Astrocyte (in vitro differentiated cells and primary cell): Measurements from ENCODE around the gene ANKRD63. TPM values are rescaled to one million over a fixed set of nuclear protein-coding genes. Genes with fewer than 3 reads are reported as not detected.

Experiments used
- DNase-seq: peaks from one replicate; pipeline ENCODE4 v3.0.0-alpha.2; 2010; ENCODE audit warnings: low read depth
- FAIRE-seq: peaks from 2 replicates; lab custom pipeline; 2011; peaks lifted over from hg19 to GRCh38; lab: Jason Lieb, UNC
- H2AFZ ChIP-seq: 2 replicates; pipeline ENCODE4 v1.6.0; 2012; ENCODE audit warnings: low read depth, low read length, inconsistent platforms
- H3K27ac ChIP-seq: 2 replicates; pipeline ENCODE4 v1.5.1; 2011; ENCODE audit warnings: low read depth, low read length, inconsistent platforms
- H3K27me3 ChIP-seq: 2 replicates; pipeline ENCODE4 v1.6.0; 2011; ENCODE audit warnings: low read length, inconsistent platforms; ENCODE audit not compliant: insufficient read depth
- H3K36me3 ChIP-seq: 2 replicates; pipeline ENCODE4 v1.5.1; 2011; ENCODE audit warnings: low read length, inconsistent platforms; ENCODE audit not compliant: insufficient read depth
- H3K4me1 ChIP-seq: 2 replicates; pipeline ENCODE4 v1.5.1; 2011; ENCODE audit warnings: low read length, inconsistent platforms; ENCODE audit not compliant: insufficient read depth
- H3K4me2 ChIP-seq: 2 replicates; pipeline ENCODE4 v1.6.0; 2012; ENCODE audit warnings: low read length, inconsistent platforms
- H3K4me3 ChIP-seq: 2 replicates; pipeline ENCODE4 v1.5.1; 2011; ENCODE audit warnings: low read depth, mild to moderate bottlenecking, low read length, inconsistent platforms; ENCODE audit not compliant: insufficient read depth
- H3K79me2 ChIP-seq: 2 replicates; pipeline ENCODE4 v1.6.0; 2012; ENCODE audit warnings: mild to moderate bottlenecking, low read length, inconsistent platforms; ENCODE audit not compliant: insufficient read depth
- H3K9ac ChIP-seq: 2 replicates; pipeline ENCODE4 v1.6.0; 2012; ENCODE audit warnings: mild to moderate bottlenecking, low read length, inconsistent platforms
- H3K9me3 ChIP-seq: 2 replicates; pipeline ENCODE4 v1.5.1; 2012; ENCODE audit warnings: low read depth, mild to moderate bottlenecking, low read length, inconsistent platforms; ENCODE audit not compliant: insufficient read depth
- H4K20me1 ChIP-seq: 2 replicates; pipeline ENCODE4 v1.6.0; 2012; ENCODE audit warnings: low read length, inconsistent platforms; ENCODE audit not compliant: insufficient read depth
- H3K27ac Mint-ChIP-seq: one replicate; pipeline ENCODE4 v1.8.0; 2021; ENCODE audit warnings: mild to moderate bottlenecking, mixed read lengths; ENCODE audit not compliant: unreplicated experiment
- H3K27me3 Mint-ChIP-seq: one replicate; pipeline ENCODE4 v1.8.0; 2021; ENCODE audit warnings: low read depth, mixed read lengths; ENCODE audit not compliant: unreplicated experiment
- H3K36me3 Mint-ChIP-seq: one replicate; pipeline ENCODE4 v1.8.0; 2021; ENCODE audit warnings: low read depth, mixed read lengths; ENCODE audit not compliant: unreplicated experiment
- H3K4me1 Mint-ChIP-seq: one replicate; pipeline ENCODE4 v1.8.0; 2021; ENCODE audit warnings: low read depth, mixed read lengths; ENCODE audit not compliant: unreplicated experiment
- H3K4me3 Mint-ChIP-seq: one replicate; pipeline ENCODE4 v1.8.0; 2021; ENCODE audit warnings: mild to moderate bottlenecking, moderate library complexity, mixed read lengths; ENCODE audit not compliant: unreplicated experiment
- H3K9me3 Mint-ChIP-seq: one replicate; pipeline ENCODE4 v1.8.0; 2021; ENCODE audit warnings: mild to moderate bottlenecking, mixed read lengths; ENCODE audit not compliant: unreplicated experiment
- EZH2 ChIP-seq: IDR thresholded peaks from 2 replicates; pipeline ENCODE4 v1.6.1; 2012; ENCODE audit warnings: mild to moderate bottlenecking, low read length, inconsistent platforms; ENCODE audit not compliant: insufficient read depth
- total RNA-seq: library from RNA; stranded (reverse); gene quantifications from 2 replicates; pipeline ENCODE4 v1.2.1, GENCODE V29; 2021
- TF ChIP-seq, protein P1 (sequence below): IDR thresholded peaks from 2 replicates; pipeline ENCODE4 v1.5.1; 2011; ENCODE audit warnings: low read depth, mild to moderate bottlenecking, inconsistent platforms, low read length, moderate library complexity; ENCODE audit not compliant: insufficient read depth

The ANKRD63 gene
- total RNA-seq, 1 donor from 2014 or later: not detected

DNA sequence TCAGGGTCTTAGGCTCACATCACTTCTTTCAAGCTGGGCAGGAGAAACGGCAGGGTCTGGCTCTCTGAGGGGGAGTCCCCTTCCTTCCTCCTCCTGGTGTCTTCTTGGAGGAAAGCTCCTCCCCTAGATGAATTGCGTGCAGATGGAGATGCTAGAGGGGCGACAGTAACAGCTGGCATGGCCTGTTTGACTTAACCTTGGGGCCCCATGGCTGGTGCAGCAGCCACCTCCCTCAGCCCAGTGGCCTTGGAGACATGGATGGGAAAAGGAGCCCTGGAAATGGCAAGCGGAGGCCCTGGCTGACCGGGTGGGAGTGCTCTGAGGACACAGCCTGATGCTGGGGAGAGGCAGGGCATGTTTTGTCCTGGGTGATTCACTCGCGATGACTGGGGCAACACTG is 23.8 kb downstream of the ANKRD63 start:
- peaks cover 33% of the 10 kb centered on the region for H3K4me1 Mint-ChIP-seq
- H3K27ac Mint-ChIP-seq: no peak overlapping the region
- H3K4me3 Mint-ChIP-seq: no peak overlapping the region

GRCh38 chr15:40258544-40258943 is 24.3 kb downstream of the ANKRD63 start:
- FAIRE-seq (no peak), DNase-seq (no peak)
- peaks cover 11% of the 10 kb centered on the region for H3K27me3 ChIP-seq
- no peaks in the 10 kb centered on the region for H4K20me1 ChIP-seq
- H3K36me3 ChIP-seq: no peaks in the 10 kb centered on the region
- Mint-ChIP-seq H3K27me3 (peaks cover 19% of the 10 kb centered on the region), H3K27ac (no peak overlapping the region), H3K4me3 (no peak overlapping the region), H3K36me3 (peaks cover 3% of the 10 kb centered on the region), H3K9me3 (no peaks in the 10 kb centered on the region), H3K4me1 (peaks cover 36% of the 10 kb centered on the region)
- H3K4me3 ChIP-seq: no peak overlapping the region
- H3K9me3 ChIP-seq: no peaks in the 10 kb centered on the region
- peak overlapping the region; percentile 37 for H3K27ac ChIP-seq
- no peak for TF ChIP-seq EZH2
- TF ChIP-seq, protein P1, sequence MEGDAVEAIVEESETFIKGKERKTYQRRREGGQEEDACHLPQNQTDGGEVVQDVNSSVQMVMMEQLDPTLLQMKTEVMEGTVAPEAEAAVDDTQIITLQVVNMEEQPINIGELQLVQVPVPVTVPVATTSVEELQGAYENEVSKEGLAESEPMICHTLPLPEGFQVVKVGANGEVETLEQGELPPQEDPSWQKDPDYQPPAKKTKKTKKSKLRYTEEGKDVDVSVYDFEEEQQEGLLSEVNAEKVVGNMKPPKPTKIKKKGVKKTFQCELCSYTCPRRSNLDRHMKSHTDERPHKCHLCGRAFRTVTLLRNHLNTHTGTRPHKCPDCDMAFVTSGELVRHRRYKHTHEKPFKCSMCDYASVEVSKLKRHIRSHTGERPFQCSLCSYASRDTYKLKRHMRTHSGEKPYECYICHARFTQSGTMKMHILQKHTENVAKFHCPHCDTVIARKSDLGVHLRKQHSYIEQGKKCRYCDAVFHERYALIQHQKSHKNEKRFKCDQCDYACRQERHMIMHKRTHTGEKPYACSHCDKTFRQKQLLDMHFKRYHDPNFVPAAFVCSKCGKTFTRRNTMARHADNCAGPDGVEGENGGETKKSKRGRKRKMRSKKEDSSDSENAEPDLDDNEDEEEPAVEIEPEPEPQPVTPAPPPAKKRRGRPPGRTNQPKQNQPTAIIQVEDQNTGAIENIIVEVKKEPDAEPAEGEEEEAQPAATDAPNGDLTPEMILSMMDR: no peak
- peak overlapping the region; percentile 17 for H3K9ac ChIP-seq
- H3K79me2 ChIP-seq: no peaks in the 10 kb centered on the region
- peaks cover 38% of the 10 kb centered on the region for H3K4me1 ChIP-seq
- peak overlapping the region; percentile 13 for H2AFZ ChIP-seq
- H3K4me2 ChIP-seq: peak overlapping the region; percentile 63

More for the DNA sequence above, 23.8 kb downstream of the ANKRD63 start:
- TF ChIP-seq, protein P1: no peak
- no peak for TF ChIP-seq EZH2
- Histone ChIP-seq H3K36me3 (no peaks in the 10 kb centered on the region), H3K27me3 (peaks cover 7% of the 10 kb centered on the region), H3K4me3 (no peak overlapping the region), H3K79me2 (no peaks in the 10 kb centered on the region), H3K27ac (peak overlapping the region; percentile 37), H3K9me3 (no peaks in the 10 kb centered on the region), H4K20me1 (no peaks in the 10 kb centered on the region), H2AFZ (peak overlapping the region; percentile 13), H3K9ac (peak overlapping the region; percentile 17), H3K4me2 (peak overlapping the region; percentile 63), H3K4me1 (peaks cover 38% of the 10 kb centered on the region)
- DNase-seq: no peak
- peaks cover 14% of the 10 kb centered on the region for H3K27me3 Mint-ChIP-seq
- peaks cover 3% of the 10 kb centered on the region for H3K36me3 Mint-ChIP-seq
- H3K9me3 Mint-ChIP-seq: no peaks in the 10 kb centered on the region
- FAIRE-seq: no peak

GRCh38 chr15:40257656-40258450 is 25.0 kb downstream of the ANKRD63 start:
- Mint-ChIP-seq H3K27me3 (peaks cover 25% of the 10 kb centered on the region), H3K9me3 (no peaks in the 10 kb centered on the region), H3K4me3 (no peak overlapping the region), H3K4me1 (peaks cover 29% of the 10 kb centered on the region), H3K36me3 (no peaks in the 10 kb centered on the region), H3K27ac (peak overlapping the region; percentile 69)
- Histone ChIP-seq H3K9ac (peak overlapping the region; percentile 17), H3K27ac (peak overlapping the region; percentile 37), H2AFZ (peak overlapping the region; percentile 13), H3K4me3 (no peak overlapping the region), H3K27me3 (peaks cover 18% of the 10 kb centered on the region), H3K36me3 (no peaks in the 10 kb centered on the region), H3K4me2 (peak overlapping the region; percentile 63), H4K20me1 (no peaks in the 10 kb centered on the region), H3K4me1 (peaks cover 40% of the 10 kb centered on the region), H3K79me2 (no peaks in the 10 kb centered on the region), H3K9me3 (no peaks in the 10 kb centered on the region)
- FAIRE-seq (no peak), DNase-seq (peak; percentile 16)
- no peak for TF ChIP-seq EZH2
- TF ChIP-seq, protein P1: no peak
